Adrenal gland (tissue), 5 donors: ENCODE measurements around the gene POLE.

Source experiments
- POLR2A ChIP-seq, 2 donors: fragments of 450-650 bp; IDR thresholded peaks; one replicate each; pipeline ENCODE4 v1.6.1; 2017; ENCODE audit warnings: antibody characterized with exemption in 2 of 2, mild to moderate bottlenecking in 2 of 2, moderate library complexity in 1 of 2
- TF ChIP-seq, protein P1 (sequence below), 6 experiments: fragments of 450-650 bp in 4 of 6; fragments of 200-600 bp in 2 of 6; sonication (generic) in 1 of 6; IDR thresholded peaks; 1 replicate in 5 of 6; 2 replicates in 1 of 6; pipeline versions ENCODE4 v1.5.1 to v1.8.0; 2016 to 2021; ENCODE audit warnings: antibody characterized with exemption in 6 of 6, mild to moderate bottlenecking in 2 of 6, moderate library complexity in 1 of 6
- donor health status: DM: no; HTN: no; CAD: no.

DNA sequence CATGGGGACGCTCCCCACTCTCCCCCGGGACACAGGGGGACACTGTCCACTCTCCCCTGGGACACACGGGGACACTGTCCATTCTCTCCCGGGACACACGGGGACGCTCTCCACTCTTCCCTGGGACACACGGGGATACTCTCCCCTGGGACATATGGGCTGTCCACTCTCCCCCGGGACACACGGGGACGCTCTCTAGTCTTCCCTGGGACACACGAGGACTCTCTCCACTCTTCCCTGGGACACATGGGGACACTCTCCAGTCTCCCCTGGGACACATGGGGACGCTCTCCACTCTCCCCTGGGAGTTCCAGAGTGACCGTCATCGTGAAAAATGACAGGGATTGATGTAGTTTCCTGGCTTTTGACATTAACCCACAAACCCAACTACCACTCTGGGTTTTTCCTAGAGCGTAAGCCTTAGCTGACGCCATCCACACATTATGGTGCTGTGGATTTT lies 71.5 kb downstream of the POLE start:
- TF ChIP-seq, protein P1, sequence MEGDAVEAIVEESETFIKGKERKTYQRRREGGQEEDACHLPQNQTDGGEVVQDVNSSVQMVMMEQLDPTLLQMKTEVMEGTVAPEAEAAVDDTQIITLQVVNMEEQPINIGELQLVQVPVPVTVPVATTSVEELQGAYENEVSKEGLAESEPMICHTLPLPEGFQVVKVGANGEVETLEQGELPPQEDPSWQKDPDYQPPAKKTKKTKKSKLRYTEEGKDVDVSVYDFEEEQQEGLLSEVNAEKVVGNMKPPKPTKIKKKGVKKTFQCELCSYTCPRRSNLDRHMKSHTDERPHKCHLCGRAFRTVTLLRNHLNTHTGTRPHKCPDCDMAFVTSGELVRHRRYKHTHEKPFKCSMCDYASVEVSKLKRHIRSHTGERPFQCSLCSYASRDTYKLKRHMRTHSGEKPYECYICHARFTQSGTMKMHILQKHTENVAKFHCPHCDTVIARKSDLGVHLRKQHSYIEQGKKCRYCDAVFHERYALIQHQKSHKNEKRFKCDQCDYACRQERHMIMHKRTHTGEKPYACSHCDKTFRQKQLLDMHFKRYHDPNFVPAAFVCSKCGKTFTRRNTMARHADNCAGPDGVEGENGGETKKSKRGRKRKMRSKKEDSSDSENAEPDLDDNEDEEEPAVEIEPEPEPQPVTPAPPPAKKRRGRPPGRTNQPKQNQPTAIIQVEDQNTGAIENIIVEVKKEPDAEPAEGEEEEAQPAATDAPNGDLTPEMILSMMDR (IDR thresholded peaks at IDR 0.05), result no peak
- TF ChIP-seq POLR2A (IDR thresholded peaks at IDR 0.05), result no peak
